ENCODE measurements around the gene RTF1.
"Not testable (repeated sequence)": the region's sequence is repeated elsewhere in the genome, so short reads cannot be mapped to it uniquely, and the experiment has no call there.

The RTF1 gene

DNA sequence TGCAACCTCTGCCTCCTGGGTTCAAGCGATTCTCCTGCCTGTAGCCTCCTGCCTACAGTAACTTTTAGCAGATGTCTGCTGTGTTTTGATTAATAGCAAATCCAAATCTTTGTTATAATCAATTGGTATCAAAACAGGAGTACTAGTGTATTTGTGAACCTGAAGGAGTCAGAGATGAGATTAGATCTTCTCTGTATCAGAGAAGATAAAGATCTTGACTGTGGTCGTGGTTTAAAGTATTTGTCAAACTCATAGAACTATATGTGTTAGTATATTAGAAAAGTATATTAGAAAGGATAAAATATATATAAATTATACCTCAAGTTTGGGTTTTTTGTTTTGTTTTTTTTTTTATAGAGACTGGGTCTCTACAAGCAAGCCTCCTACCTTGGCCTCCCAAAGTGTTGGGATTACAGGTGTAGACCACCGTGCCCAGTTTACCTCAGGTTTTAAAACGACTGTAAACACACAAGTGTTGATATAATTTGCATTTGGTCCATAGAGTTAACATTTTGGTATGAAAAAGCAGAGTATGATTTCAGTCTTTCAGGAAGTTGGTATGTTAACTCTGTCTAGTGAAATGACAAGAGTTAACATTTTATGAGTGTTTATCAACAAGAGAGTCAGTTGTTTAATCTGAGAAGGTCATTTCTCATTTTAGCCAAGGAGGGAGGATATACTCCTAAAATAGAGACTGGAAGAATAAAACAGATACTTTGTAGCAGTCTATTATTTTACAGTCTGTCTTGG is 18.3 kb downstream of the RTF1 start:
- in situ Hi-C loops (cut with HindIII; ENCODE audit: low sequenced_read_pairs): no loop called here

DNA sequence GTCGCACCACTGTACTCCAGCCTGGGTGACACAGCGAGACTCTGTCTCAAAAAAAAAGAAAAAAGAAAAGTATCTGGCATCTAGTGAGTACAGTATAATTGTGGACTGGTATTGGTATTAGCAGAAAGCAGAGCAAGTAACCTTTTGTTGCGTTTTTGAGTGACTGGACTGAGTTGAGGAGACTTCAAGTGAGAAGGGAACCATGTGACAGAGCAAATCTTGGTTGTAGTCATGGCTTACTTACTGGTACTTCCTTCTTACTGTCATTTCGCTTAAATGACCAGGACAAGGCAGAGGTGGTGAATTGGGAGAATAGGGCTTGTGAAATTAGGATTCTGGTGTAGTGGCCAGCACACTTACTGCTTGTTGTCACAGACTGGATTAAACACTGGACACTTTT is 20.6 kb downstream of the RTF1 start:
- in situ Hi-C loops (cut with HindIII; ENCODE audit: low sequenced_read_pairs): no loop called here

DNA sequence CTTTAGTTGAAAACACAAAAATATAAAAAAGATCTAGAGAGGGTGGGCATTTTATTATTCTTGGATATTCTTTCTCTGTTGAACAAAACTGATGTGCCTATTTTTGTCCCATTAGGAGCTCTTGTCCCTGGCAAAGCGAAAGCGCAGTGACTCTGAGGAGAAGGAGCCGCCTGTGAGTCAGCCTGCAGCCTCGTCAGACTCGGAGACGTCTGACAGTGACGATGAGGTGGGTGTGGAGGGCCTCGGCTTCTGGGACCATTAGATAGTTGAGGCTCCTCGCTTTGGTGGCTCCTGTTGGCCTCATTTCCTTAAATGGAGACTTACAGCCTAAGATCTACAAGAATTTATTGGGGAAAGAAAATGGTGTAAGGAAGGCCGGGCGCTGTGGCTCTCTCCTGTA is 21.3 kb downstream of the RTF1 start:
- in situ Hi-C loops (cut with HindIII; ENCODE audit: low sequenced_read_pairs): no loop called here

DNA sequence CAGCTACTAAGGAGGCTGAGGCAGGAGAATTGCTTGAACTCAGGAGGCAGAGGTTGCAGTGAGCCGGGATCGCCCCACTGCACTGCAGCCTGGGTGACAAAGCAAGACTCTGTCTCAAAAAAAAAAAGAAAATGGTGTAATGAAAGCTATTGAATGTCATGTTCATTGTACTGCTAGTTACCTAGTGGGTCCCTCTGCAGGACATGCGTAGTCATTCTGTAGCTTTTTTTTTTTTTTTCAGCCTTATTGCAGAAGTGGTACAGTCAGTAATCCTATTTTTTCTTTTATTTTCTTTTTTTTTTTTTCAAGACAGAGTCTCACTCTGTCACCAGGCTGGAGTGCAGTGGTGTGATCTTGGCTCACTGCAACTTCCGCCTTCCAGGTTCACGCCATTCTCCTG is 21.9 kb downstream of the RTF1 start:
- in situ Hi-C loops (cut with HindIII; ENCODE audit: low sequenced_read_pairs): not testable (repeated sequence)

GRCh38 chr15:41443275-41443674 is 26.4 kb downstream of the RTF1 start:
- in situ Hi-C loops (cut with HindIII; ENCODE audit: low sequenced_read_pairs): no loop called here

GRCh38 chr15:41445399-41445798 is 28.5 kb downstream of the RTF1 start:
- in situ Hi-C loops (cut with HindIII; ENCODE audit: low sequenced_read_pairs): no loop called here

- in situ Hi-C loops (cut with HindIII; ENCODE audit: low sequenced_read_pairs): no loop called here
Measured at GRCh38 chr15:41462084-41462795, 45.3 kb downstream of the RTF1 start.

- in situ Hi-C loops (cut with HindIII; ENCODE audit: low sequenced_read_pairs): no loop called here
Measured at GRCh38 chr15:41464889-41465580, 48.1 kb downstream of the RTF1 start.

DNA sequence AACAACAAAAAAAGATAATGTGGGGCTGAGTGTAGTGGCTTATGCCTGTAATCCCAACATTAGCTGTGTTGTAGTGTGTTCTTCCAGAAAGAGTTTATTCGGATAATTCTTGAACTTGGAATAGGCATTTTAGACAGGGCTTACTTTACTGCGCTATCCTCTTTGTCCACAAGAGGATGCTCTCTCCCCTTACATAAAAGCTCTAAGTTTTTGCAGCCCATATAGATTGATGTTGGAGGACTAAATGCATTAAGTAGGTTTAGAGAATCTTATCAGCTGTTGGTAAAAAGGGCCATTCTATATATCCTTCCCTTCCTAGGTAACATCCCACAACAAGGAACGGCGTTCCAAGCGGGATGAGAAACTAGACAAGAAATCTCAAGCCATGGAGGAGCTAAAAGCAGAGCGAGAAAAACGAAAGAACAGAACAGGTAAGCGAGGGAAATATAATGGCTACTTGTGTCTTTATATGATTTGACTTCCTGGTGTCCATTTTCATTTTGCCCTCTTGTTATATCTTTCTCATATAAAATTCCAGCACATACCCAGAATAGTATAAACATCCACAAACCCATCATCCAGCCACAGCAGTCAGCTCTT is 49.0 kb downstream of the RTF1 start:
- in situ Hi-C loops (cut with HindIII; ENCODE audit: low sequenced_read_pairs): no loop called here

- in situ Hi-C loops (cut with HindIII; ENCODE audit: low sequenced_read_pairs): no loop called here
Measured at GRCh38 chr15:41466711-41467110, 49.8 kb downstream of the RTF1 start.

DNA sequence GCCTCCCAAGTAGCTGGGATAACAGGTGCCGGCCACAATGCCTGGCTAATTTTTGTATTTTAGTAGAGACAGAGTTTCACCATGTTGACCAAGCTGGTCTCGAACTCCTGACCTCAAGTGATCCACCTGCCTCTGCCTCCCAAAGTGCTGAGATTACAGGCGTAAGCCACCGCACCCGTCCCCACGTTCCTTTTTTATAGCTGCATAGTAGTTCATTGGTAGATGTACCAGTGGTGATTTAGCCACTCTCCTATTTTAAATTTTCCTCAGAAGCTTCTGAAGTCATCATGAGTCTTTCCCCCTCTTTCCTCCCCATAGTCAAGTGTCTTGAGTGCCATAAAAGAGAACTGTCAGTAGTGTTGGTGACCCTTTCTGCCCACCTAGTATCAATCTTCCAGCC is 52.7 kb downstream of the RTF1 start:
- in situ Hi-C loops (cut with HindIII; ENCODE audit: low sequenced_read_pairs): not testable (repeated sequence)

GRCh38 chr15:41473418-41473817 is 56.5 kb downstream of the RTF1 start:
- in situ Hi-C loops (cut with HindIII; ENCODE audit: low sequenced_read_pairs): no loop called here

- in situ Hi-C loops (cut with HindIII; ENCODE audit: low sequenced_read_pairs): no loop called here
Measured at GRCh38 chr15:41474436-41474835, 57.5 kb downstream of the RTF1 start.

DNA sequence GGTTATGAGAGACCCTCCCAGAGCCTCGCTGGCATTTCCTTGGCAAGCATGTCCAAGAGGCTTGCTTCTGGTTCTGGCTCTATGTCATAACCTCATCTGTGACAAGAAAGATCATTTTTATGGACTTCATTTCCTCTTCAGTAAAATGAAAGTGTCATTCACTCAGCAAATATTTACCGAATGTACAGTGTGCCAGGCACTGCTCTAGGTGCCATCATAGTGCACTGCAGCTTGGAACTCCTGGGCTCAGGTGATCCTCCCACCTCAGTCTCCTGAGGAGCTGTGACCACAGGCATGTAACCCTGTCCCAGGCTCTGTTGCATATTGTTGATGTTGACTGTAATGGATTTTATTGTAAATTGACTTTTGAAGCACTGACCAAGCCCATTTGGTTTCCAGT is 58.0 kb downstream of the RTF1 start:
- in situ Hi-C loops (cut with HindIII; ENCODE audit: low sequenced_read_pairs): no loop called here

DNA sequence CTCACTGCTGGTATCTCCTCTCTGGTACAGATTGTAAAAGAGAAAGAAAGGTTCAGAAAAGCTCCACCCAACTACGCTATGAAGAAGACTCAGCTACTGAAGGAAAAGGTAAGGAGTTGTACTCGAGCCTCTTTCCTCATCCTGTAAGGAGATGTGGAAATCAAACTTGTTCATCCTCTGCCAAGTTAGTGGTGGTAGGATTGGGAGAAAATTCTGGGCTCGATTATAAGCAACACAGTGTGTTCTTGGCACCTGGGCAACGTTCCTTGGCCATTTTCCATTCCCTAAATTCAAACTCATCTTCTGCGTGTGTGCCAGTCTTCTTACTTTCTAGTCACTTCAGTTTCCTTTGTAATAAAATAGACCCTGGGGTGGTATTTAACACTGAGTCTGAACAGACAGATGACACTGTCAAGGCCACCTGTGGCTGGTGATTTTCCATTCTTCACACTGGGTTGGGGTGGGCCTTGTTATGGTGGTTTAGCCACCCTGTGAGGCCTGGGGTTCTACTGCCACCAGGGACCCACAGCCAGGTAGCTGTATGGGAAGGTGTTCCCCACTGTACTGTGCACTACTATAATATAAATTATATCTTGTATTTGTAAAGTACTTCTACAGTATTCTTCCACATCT is 59.6 kb downstream of the RTF1 start:
- in situ Hi-C loops (cut with HindIII; ENCODE audit: low sequenced_read_pairs): no loop called here

GRCh38 chr15:41480396-41481140 is 63.7 kb downstream of the RTF1 start:
- in situ Hi-C loops (cut with HindIII; ENCODE audit: low sequenced_read_pairs): no loop called here

DNA sequence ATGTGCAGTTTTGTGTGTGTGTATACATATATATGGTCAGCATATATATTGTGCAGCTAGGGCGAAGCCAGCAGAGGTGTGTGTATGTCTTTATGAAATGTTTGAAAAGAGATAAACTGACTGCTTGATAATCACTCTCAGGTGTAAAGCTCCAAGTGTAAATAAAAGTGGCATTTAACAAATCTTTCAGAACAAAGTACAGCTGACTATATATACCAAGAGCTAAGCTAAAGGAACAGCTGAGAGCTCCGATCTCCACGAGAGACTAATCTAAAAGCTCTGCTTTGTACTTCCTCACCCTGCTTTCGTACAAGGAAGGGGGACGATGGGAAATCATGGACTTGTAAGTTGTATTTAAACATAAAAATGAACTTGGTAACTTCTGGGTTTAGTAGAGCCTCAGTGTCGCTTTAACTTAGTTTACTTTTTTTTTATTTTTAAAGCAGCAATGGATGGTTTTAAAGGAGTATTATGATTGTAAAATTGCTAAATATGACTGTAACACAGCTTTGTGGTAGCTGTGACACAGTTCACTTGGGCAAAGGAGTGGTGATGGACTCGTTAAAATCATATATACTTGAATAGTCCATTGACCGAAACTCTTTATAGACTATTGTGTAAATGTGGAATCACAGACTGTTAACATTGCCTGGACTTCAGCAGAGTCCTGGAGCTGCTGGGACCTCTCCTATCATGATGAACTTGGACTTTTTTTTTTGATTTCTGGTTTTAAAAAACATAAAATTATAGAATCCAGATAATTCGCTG is 65.4 kb downstream of the RTF1 start:
- in situ Hi-C loops (cut with HindIII; ENCODE audit: low sequenced_read_pairs): no loop called here

GRCh38 chr15:41483115-41483514 is 66.2 kb downstream of the RTF1 start:
- in situ Hi-C loops (cut with HindIII; ENCODE audit: low sequenced_read_pairs): no loop called here

DNA sequence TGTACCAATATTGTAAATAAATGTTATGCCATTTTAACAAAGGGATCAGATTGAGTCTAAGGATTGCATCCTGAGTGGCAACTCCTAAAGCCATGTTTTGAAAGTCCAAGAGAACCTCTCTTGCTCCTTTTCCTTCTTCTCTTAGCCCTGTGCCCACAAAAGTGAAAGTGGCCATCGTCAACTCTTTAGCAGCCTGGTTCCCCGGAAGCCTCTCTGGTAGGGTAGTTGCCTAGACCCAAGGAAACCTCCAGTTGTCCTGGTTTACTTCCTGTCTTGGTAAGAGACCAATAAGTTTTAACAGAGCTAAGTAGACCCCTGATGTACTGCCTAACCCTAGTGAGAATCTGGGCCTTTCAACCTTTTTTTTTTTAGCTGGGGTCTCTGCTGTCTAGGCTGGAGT is 66.6 kb downstream of the RTF1 start:
- in situ Hi-C loops (cut with HindIII; ENCODE audit: low sequenced_read_pairs): no loop called here

Data from DLD1 (cell line).